ENCODE results near the gene CELF4.

The CELF4 gene

DNA sequence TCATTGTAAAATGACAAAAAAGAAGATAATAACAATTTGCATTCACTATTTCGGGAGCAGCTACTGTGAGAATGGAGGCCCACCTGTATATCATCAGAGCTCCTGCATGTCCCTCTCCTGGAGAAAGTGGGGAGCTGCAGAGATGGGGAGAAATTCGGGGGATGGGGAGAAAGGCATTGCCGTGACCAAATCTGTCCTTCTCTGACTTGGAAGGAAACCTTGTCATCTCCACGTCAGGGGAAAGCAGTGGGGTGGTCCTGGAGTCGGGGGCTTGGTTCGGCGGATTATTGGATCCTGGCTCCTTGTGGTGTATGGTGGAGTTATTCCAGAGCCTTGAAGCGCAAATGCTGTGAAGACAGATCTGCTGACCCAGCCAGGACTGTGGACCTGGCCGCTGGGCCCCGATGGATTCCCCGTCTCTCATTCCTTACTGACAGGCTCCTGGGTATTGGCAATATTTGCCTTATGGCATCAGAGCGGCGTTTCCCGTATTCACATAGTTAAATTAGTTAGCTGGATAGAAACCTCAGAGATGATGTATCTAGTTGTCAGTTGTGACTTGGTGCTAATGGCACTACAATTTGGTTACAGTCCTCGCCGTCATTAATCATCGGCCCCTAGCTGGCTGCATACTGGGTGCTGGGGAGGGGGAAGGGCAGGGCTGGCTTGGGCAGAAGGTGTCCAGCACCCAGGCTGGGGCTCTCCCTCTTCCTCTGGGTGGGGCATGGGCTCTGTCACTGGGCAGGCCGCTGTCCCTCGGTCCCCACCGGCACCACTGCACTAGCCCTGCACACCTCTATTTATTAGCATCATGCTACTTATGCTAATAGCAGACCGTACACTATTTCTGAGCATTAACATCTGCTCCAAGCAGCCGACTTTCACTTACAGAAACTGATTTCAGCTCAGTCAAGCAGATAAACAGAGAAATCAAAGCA lies 31.7 kb downstream of the CELF4 start:
- TF ChIP-seq GATA2 (IDR thresholded peaks at IDR 0.05; ENCODE audit: low read depth, low read length): no peak
- TF ChIP-seq GATA3 (IDR thresholded peaks at IDR 0.05; ENCODE audit: low read depth, low read length): no peak

DNA sequence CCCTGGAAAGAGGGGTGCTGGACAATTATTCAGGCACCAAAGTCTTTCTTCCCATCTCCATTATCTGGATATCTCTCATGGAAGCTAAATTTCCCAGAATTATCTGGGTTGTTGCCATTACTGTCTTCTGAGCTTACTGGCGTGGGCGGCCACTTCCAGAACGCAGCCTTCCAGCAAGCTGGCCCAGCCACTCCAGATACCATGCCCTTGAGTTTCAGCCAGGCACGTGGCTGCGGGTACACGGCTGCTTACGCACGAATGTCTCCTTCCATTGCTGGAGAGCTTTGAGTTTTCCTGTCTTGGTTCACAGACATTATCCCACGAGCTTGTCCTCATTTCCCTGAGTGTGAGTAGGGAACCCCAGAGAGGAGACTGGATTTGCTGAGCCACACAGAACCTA lies 32.7 kb downstream of the CELF4 start:
- TF ChIP-seq GATA2 (IDR thresholded peaks at IDR 0.05; ENCODE audit: low read depth, low read length) (no peak), GATA3 (IDR thresholded peaks at IDR 0.05; ENCODE audit: low read depth, low read length) (no peak)

DNA sequence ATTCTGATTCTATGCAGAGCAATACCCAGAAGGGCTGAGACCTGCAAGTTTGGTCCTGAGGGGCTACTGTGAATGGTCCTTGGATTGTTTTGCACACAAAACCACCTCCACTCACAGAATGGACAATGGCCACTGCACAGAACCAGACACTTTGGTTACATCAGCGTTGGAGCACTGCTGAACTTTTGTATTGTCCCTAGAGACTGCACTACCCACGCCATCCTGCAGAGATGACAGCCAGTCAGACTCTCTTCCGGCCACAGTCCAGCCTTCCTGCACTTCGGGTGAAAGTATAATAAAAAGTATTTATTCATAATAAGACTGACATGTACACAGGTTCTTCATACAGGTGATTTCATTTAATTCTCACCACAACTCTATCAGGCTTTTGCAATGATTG lies 35.7 kb downstream of the CELF4 start:
- TF ChIP-seq GATA2 (IDR thresholded peaks at IDR 0.05; ENCODE audit: low read depth, low read length) (no peak), GATA3 (IDR thresholded peaks at IDR 0.05; ENCODE audit: low read depth, low read length) (no peak)

DNA sequence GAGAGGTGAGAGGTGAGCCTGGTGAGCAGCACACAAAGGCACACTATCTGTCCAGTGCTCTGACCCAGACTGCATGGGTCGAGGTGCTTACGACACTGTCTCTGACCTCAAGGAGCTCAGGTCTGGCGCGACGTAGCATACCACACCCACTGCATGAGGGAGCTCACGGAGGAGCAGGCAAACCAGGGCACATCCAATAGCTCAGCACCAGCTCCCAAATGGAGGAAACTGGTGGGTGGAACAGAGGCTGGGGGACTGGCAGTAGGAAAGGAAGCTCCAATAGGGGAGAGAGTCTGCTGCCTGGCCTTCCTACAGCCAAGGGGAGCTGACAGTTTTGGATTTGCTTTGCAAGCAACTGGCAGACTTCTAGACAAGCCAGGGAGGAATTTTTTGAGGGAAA lies 36.3 kb downstream of the CELF4 start:
- no peak for TF ChIP-seq GATA3 (IDR thresholded peaks at IDR 0.05; ENCODE audit: low read depth, low read length)
- TF ChIP-seq GATA2 (IDR thresholded peaks at IDR 0.05; ENCODE audit: low read depth, low read length): no peak

DNA sequence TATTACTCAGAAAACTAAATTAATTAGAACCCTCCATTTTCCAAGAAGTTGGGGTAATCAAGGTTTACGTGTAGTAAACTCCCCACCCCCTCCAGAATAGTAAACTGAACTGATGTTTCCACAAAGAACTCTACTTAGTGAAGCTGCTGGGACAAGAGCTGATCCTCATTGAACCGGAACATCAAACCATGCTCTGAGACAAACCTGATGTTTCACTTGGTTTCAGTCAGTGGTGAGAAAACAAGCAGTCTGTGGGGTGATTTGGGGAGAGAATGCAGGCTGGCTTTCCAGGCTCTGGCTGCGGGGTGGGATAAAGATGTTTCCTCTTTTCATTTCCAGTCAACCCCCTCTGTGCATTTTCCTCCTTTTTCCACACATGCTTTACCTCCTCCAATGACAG lies 38.2 kb downstream of the CELF4 start:
- no peak for TF ChIP-seq GATA3 (IDR thresholded peaks at IDR 0.05; ENCODE audit: low read depth, low read length)
- no peak for TF ChIP-seq GATA2 (IDR thresholded peaks at IDR 0.05; ENCODE audit: low read depth, low read length)

DNA sequence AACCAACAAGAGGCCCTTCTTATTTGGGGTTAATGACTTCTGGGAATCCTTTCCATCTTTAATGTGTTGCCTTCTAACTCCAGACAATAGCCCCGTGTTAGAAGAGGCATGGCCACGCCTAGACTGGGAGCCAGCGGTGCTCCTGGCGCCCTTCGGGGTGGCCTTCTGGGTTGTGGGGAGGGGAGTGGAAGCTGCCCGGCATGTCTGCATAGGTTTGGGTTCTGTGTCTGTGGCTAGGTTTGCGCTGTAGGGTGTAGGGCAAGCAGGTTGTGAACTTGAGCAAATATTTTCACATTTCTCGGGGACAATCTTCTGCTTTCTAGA lies 40.4 kb downstream of the CELF4 start:
- TF ChIP-seq GATA3 (IDR thresholded peaks at IDR 0.05; ENCODE audit: low read depth, low read length): no peak
- no peak for TF ChIP-seq GATA2 (IDR thresholded peaks at IDR 0.05; ENCODE audit: low read depth, low read length)

DNA sequence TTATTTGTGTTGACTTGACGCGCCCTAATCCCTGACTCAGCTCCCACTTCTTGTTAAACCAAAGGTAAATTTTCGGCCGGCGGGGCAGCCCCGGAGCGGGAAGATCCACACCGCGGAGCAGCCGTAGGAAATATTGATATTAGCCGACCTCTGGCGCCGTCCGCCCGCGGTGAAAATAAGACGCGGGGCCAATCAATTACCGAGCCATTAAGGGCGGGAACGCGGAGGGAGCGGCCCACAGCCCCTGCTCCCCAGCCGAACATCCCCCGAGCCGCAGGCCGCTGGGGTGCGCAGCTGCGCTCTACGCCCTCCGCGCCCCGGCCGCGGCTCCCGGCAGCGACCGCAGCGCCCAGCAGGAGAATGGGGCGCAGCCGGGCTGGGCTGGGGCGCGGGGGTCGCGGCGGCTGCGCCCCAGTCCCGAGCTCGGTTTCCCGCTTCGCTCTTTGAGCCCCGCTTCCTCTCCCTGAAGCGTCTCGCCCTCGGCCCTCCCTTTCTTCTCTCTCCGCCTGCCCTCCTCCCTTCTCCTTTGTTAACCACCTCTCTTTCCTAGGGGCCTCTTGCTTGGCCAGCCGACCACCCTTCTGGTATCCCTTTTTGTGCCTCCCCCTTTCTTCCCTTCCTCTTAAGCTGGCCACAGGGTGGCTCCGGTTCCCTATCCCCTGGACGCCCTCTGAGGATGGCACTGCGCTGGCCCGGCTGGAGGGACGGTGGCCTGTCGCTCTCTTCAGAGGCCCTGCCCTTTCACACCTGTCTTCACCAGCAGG lies 40.9 kb downstream of the CELF4 start:
- no peak for TF ChIP-seq GATA3 (IDR thresholded peaks at IDR 0.05; ENCODE audit: low read depth, low read length)
- no peak for TF ChIP-seq GATA2 (IDR thresholded peaks at IDR 0.05; ENCODE audit: low read depth, low read length)

DNA sequence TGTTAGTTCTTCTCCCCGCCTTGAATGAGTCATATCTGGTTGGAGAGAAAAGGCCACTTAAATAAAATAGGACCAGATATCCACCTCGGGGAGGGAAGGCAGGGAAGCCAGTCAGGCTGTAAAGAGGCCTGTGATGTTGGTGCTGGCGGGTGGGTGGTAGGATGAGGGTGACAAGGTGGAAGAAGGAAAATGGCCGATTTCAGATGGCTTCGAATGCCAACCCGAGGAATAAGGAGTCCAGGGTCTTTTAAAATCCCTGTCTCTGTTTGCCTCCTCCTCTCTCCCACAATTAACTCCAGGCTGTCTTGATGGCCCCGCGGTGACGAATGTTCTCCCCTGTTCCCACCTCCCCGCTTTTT lies 41.5 kb downstream of the CELF4 start:
- TF ChIP-seq GATA2 (IDR thresholded peaks at IDR 0.05; ENCODE audit: low read depth, low read length) (no peak), GATA3 (IDR thresholded peaks at IDR 0.05; ENCODE audit: low read depth, low read length) (no peak)

DNA sequence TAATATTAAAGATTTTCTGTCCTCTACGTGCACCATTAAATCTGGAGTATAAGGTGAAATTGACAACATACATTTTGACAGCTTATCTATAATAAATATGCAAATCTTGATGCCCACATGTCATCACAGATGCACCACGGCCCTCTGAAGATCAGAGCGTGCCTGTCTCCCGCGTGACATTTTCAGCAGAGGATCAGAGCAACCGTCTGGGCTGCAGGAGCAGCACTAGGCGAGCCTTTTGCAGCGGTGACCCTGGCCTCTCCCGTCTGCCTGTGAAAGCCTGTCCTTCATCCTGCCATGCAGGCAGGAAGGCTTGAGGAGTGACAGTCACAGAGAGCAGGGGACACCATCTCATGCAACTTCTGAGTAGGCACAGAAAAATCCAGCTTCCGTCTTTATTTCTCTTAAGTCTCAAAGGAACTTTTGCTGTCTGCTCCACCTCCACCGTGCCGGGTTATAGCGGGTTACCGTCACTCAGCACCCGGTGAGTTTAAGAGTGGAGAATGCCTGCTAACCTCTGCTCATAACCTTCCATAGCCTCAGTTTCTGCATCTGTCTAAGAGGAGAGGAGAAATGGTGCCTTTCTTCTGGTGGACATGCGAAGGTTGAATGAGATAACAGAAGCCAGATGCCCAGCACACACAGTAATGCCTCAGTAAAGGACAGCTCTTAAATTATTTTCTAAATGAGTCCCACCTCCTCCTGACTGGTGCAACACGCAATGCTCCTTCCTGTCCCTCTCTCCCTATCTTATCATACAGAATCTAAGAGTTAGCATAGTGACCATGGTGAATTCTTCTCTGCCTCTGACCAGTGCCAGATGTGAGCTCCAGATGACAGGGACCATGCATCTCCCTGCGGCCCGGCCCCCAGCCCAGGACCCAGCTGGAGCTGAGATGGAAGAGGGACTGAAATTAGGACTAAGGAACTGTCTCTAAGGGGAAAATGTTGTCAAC lies 43.8 kb downstream of the CELF4 start:
- TF ChIP-seq GATA3 (IDR thresholded peaks at IDR 0.05; ENCODE audit: low read depth, low read length) (peak; percentile 83), GATA2 (IDR thresholded peaks at IDR 0.05; ENCODE audit: low read depth, low read length) (peak; percentile 93)

DNA sequence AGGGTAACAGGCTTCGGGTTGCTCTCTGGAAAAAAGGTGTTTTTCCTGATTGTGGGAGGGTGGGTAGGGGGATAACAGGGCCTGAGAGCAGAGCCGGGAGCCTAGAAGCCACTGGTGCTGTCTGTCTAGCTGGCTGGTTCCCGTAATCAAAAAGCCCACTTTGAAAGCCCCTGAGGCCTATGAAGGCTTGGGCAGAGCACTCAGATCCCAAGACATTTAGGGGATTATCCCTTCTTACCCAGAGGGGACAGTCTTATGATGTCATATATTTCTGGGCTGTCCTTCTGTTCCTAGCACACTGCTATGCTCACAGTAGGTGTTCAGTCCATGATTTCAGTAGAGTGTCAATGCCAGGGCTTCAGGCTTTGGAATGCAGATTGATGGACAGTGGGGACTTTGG lies 45.1 kb downstream of the CELF4 start:
- no peak for TF ChIP-seq GATA2 (IDR thresholded peaks at IDR 0.05; ENCODE audit: low read depth, low read length)
- TF ChIP-seq GATA3 (IDR thresholded peaks at IDR 0.05; ENCODE audit: low read depth, low read length): no peak

DNA sequence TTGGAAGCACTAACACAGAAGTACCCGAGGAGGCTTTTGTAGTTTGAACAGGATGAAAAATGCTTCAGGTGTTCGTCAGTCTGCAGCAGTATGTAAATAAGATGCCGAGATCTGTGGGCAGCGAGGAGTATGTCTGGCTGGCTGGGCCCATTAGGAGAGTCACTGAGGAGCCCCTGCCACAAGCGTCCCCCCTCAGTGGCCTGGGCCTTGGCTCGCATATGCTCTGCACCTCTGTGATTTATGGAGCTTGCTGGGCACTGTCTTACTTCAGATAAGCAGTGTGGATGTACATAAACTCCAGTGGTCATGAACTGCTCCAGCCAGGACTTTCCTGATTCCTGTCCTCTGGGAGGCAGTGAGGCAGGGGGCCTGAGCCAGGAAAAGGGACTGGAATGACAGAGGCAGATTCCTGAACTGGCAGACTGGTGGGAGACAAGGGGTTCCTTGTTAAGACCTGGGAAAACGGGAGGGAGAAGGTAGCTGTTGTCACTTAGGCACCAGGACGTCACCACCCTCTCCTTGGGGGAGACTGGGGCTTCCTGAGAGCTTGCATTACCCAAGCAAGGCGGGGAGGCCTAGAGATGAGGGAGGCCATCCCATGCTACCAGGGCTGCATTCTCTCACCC lies 46.0 kb downstream of the CELF4 start:
- TF ChIP-seq GATA2 (IDR thresholded peaks at IDR 0.05; ENCODE audit: low read depth, low read length) (no peak), GATA3 (IDR thresholded peaks at IDR 0.05; ENCODE audit: low read depth, low read length) (no peak)

DNA sequence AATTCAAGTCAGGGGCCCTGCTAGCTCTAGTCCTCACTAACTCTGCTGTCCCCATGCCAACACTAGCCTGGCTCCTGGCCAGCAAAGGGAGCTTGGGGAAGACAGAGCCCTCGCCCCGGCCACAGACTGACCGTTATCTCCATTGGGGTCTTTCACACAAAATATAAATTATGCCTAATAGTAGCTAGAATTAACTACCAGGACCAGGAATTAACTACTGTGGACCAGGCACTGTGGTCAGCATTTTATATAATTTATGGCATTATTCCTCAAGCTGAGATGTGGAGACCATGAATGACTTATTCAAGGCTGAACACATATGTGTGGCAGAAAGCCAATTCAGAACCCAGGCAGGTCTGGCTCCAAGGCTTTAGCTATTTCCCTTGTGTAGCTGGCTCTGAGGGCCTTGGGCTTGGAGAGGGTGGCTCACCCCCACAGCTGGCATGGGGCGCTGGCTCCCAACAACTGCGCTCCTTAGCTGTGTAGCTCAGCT lies 49.2 kb downstream of the CELF4 start:
- TF ChIP-seq GATA2 (IDR thresholded peaks at IDR 0.05; ENCODE audit: low read depth, low read length) (peak; percentile 92), GATA3 (IDR thresholded peaks at IDR 0.05; ENCODE audit: low read depth, low read length) (peak; percentile 42; the same call in 1 of the 2 replicates)

DNA sequence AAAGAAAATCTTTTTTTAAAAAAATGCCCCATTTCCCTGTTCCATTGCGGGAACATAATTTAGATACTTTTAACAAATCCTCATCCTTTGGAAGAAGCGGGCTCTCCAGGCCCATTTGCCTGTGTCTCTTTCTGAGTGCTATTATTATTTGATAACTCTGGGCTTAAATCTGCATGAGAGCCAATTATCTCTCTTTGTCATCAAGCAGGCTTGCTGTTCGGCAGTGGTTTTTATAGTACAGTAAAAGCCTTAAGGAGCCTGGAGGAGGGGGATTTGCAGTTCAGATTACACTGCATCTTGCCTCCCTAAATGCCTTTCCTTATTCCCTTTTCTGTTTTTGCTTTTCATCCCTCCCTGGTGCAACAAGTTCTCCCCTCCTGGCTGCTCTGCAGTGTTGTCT lies 50.6 kb downstream of the CELF4 start:
- TF ChIP-seq GATA2 (IDR thresholded peaks at IDR 0.05; ENCODE audit: low read depth, low read length): 0 out of 2 replicates have a peak, but pooled peaks have one; percentile 51
- TF ChIP-seq GATA3 (IDR thresholded peaks at IDR 0.05; ENCODE audit: low read depth, low read length): no peak

Measured in SH-SY5Y (cell line).